K562 (cell line): ENCODE data around the gene PPM1F. TPM values are rescaled to one million over a fixed set of nuclear protein-coding genes. Genes with fewer than 3 reads are reported as not detected.

Experiments used
- ADNP ChIP-seq: fragments of 200-800 bp; sonication (Bioruptor generic); IDR thresholded peaks from 2 replicates; pipeline ENCODE4 v1.6.1; 2016; ENCODE audit warnings: missing genetic modification characterization, missing compliant biosample characterization
- ARID3A ChIP-seq: IDR thresholded peaks from 2 replicates; pipeline ENCODE4 v1.6.1; 2012; ENCODE audit warnings: low read depth, low read length, improper control_type of control experiment, borderline replicate concordance
- ARID3B ChIP-seq: fragments of 250-450 bp; sonication (Bioruptor Pico); IDR thresholded peaks from 2 replicates; pipeline ENCODE4 v1.4.0; 2020; ENCODE audit warnings: borderline replicate concordance
- CTCFL ChIP-seq: IDR thresholded peaks from 2 replicates; pipeline ENCODE4 v1.6.1; 2011; ENCODE audit warnings: borderline replicate concordance, low read depth, mild to moderate bottlenecking, moderate library complexity, low read length; ENCODE audit not compliant: insufficient read depth, poor library complexity, severe bottlenecking
- E2F3 ChIP-seq: fragments of 250-450 bp; sonication (Bioruptor Pico); IDR thresholded peaks from 2 replicates; pipeline ENCODE4 v1.4.0; 2020; ENCODE audit warnings: mild to moderate bottlenecking
- EGR1 ChIP-seq: fragments of 450-650 bp; conservative IDR thresholded peaks from 2 replicates; pipeline ENCODE4 v1.6.1; 2017; ENCODE audit warnings: mild to moderate bottlenecking
- HDAC8 ChIP-seq: fragments of 450-650 bp; IDR thresholded peaks from 2 replicates; pipeline ENCODE4 v1.6.1; 2016; ENCODE audit warnings: mild to moderate bottlenecking, missing genetic modification characterization, moderate library complexity, missing compliant biosample characterization
- MXD1 ChIP-seq: fragments of 250-450 bp; sonication (Bioruptor Pico); IDR thresholded peaks from 2 replicates; pipeline ENCODE4 v1.8.0; 2021; ENCODE audit warnings: borderline replicate concordance, mild to moderate bottlenecking, moderate library complexity; ENCODE audit not compliant: poor library complexity, severe bottlenecking
- NFYB ChIP-seq: IDR thresholded peaks from 2 replicates; pipeline ENCODE4 v1.6.1; 2011; ENCODE audit warnings: mild to moderate bottlenecking, moderate library complexity; ENCODE audit not compliant: insufficient read length; ENCODE audit errors: extremely low read depth
- PML ChIP-seq: IDR thresholded peaks from 2 replicates; pipeline ENCODE4 v1.6.1; 2012; ENCODE audit warnings: low read length, inconsistent platforms
- POLR2AphosphoS5 ChIP-seq: IDR thresholded peaks from 2 replicates; pipeline ENCODE4 v1.6.1; 2011; ENCODE audit warnings: mild to moderate bottlenecking, low read depth, low read length, moderate library complexity; ENCODE audit not compliant: control insufficient read depth, insufficient read depth
- SAFB ChIP-seq: fragments of 200-400 bp; formaldehyde crosslinking; IDR thresholded peaks from 2 replicates; pipeline ENCODE4 v1.6.1; 2017; ENCODE audit warnings: low read depth, low read length, borderline replicate concordance
- SETDB1 ChIP-seq: IDR thresholded peaks from one replicate; pipeline ENCODE4 v1.6.1; 2012; ENCODE audit warnings: low read length, control low read depth, inconsistent platforms
- ZC3H4 ChIP-seq: sonication (generic); formaldehyde crosslinking; IDR thresholded peaks from 2 replicates; pipeline ENCODE4 v1.9.0; 2021; ENCODE audit warnings: missing genetic modification reagents, borderline replicate concordance
- ZNF212 ChIP-seq: fragments of 450-650 bp; formaldehyde crosslinking; IDR thresholded peaks from 2 replicates; pipeline ENCODE4 v1.4.0; 2020; ENCODE audit warnings: mild to moderate bottlenecking
- ZNF347 ChIP-seq: fragments of 450-650 bp; formaldehyde crosslinking; IDR thresholded peaks from 2 replicates; pipeline ENCODE4 v1.4.0; 2020; ENCODE audit warnings: low read depth, mild to moderate bottlenecking, moderate library complexity
- ZNF408 ChIP-seq: fragments of 250-450 bp; sonication (Bioruptor Pico); IDR thresholded peaks from 2 replicates; pipeline ENCODE4 v1.4.0; 2020; ENCODE audit warnings: low read depth, mild to moderate bottlenecking, moderate library complexity
- polyA plus RNA-seq, 8 experiments: library from polyadenylated mRNA; depleted of rRNA in 4 of 8; stranded (reverse) in 5 of 8; unstranded in 3 of 8; fragments of >200 nt; fragmentation: Nextera tagmentation in 2 of 8; fragmentation: Illumina TruSeq in 1 of 8; extraction: Ambion mirVana in 2 of 8; extraction: Trizol in 1 of 8; gene quantifications; 2 replicates each; pipeline versions ENCODE4 v1.2.1 to v1.2.3, GENCODE V29; 2011 to 2014; ENCODE audit warnings: inconsistent platforms in 1 of 8, missing spikeins in 1 of 8
- total RNA-seq, 7 experiments: library from RNA; depleted of rRNA in 6 of 7; stranded (reverse); fragments of >200 nt in 6 of 7; fragmentation: Illumina TruSeq in 2 of 7; extraction: Trizol in 2 of 7; gene quantifications; 2 replicates each; pipeline versions ENCODE4 v1.2.1 to v1.2.3, GENCODE V29; 2011 to 2021; ENCODE audit warnings: low replicate concordance in 1 of 7
- TF ChIP-seq, protein P1 (sequence below): fragments of 450-650 bp; IDR thresholded peaks from 2 replicates; pipeline ENCODE4 v1.6.1; 2017; ENCODE audit warnings: antibody characterized with exemption
- TF ChIP-seq, protein P2 (sequence below): sonication (generic); formaldehyde crosslinking; IDR thresholded peaks from 2 replicates; pipeline ENCODE4 v1.9.0; 2022; ENCODE audit warnings: mild to moderate bottlenecking, missing genetic modification reagents

Gene PPM1F
- total and polyA plus RNA-seq, 9 of the 15 experiments (the other 6 are each of a cell fraction or from before 2014, with no cell fraction given), result 2.1 to 159 (median 64.0) TPM

- TF ChIP-seq ARID3A, result no peak
- no peak for TF ChIP-seq ZNF212 (CRISPR knock-in tag)
- TF ChIP-seq ADNP (tag), result no peak
- TF ChIP-seq POLR2AphosphoS5, result no peak
- TF ChIP-seq MXD1 (CRISPR knock-in tag), result no peak
- no peak for TF ChIP-seq ZNF347 (CRISPR knock-in tag)
- peak; percentile 72; the same call in 1 of the 2 replicates for TF ChIP-seq E2F3
- TF ChIP-seq, protein P1, sequence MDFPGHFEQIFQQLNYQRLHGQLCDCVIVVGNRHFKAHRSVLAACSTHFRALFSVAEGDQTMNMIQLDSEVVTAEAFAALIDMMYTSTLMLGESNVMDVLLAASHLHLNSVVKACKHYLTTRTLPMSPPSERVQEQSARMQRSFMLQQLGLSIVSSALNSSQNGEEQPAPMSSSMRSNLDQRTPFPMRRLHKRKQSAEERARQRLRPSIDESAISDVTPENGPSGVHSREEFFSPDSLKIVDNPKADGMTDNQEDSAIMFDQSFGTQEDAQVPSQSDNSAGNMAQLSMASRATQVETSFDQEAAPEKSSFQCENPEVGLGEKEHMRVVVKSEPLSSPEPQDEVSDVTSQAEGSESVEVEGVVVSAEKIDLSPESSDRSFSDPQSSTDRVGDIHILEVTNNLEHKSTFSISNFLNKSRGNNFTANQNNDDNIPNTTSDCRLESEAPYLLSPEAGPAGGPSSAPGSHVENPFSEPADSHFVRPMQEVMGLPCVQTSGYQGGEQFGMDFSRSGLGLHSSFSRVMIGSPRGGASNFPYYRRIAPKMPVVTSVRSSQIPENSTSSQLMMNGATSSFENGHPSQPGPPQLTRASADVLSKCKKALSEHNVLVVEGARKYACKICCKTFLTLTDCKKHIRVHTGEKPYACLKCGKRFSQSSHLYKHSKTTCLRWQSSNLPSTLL, result no peak
- TF ChIP-seq HDAC8, result 0 out of 2 replicates have a peak, but pooled peaks have one; percentile 6
- no peak for TF ChIP-seq ZC3H4 (CRISPR knock-in tag)
- no peak for TF ChIP-seq EGR1
- TF ChIP-seq ZNF408 (CRISPR knock-in tag), result no peak
- no peak for TF ChIP-seq NFYB
- TF ChIP-seq SETDB1, result no peak
- TF ChIP-seq CTCFL, result no peak
- TF ChIP-seq SAFB, result no peak
- TF ChIP-seq, protein P2, sequence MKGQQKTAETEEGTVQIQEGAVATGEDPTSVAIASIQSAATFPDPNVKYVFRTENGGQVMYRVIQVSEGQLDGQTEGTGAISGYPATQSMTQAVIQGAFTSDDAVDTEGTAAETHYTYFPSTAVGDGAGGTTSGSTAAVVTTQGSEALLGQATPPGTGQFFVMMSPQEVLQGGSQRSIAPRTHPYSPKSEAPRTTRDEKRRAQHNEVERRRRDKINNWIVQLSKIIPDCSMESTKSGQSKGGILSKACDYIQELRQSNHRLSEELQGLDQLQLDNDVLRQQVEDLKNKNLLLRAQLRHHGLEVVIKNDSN (CRISPR knock-in tag), result no peak
- 0 out of 2 replicates have a peak, but pooled peaks have one; percentile 18 for TF ChIP-seq ARID3B (CRISPR knock-in tag)
- no peak for TF ChIP-seq PML
These were observed 24.6 kb downstream of the PPM1F start (continued) for GRCh38 chr22:21928048-21928447.
